ENCODE measurements around the gene VAPB. TPM values are rescaled to one million over a fixed set of nuclear protein-coding genes. Genes with fewer than 3 reads are reported as not detected.
"Not testable (repeated sequence)": the region's sequence is repeated elsewhere in the genome, so short reads cannot be mapped to it uniquely, and the experiment has no call there.

The VAPB gene
- total RNA-seq, 2 donors from 2014 or later, result 45.8 to 55.3 TPM

DNA sequence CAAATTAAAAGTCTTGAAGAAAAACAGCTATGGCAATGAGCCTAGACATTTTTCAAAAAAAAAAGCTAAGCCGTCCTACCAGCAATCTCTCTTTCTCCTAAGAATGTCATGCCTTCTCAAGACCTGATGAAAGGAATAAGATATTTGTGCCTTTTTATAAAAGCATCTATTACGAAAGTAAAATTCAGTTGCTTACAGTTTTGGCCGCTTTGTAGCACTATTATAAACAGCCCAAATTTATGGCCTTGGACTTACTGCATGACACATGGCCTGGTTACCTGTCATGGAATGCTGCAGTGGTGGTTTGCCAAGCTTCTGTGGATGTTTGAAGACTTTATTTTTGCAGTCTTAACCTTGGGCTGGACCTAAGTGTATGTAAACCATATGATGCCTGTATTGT lies 22.2 kb upstream of the VAPB start:
- Mint-ChIP-seq H3K4me3 (no peak overlapping the region), H3K36me3 (ENCODE audit: insufficient read depth in 2 of 2) (peaks cover 0 to 5% of the 10 kb centered on the region in 2 donors)

GRCh38 chr20:58372806-58373205 lies 16.2 kb upstream of the VAPB start:
- Mint-ChIP-seq H3K27ac (no peak overlapping the region), H3K4me3 (no peak overlapping the region), H3K27me3 (ENCODE audit: low read depth) (peaks cover 16% of the 10 kb centered on the region), H3K9me3 (no peaks in the 10 kb centered on the region), H3K36me3 (ENCODE audit: insufficient read depth in 2 of 2) (no peaks in the 10 kb centered on the region), H3K4me1 (ENCODE audit: low read depth) (no peaks in the 10 kb centered on the region)
- no peak for DNase-seq
- no peak for ATAC-seq (replicated peaks in 1 of 2)

More for the DNA sequence above, 22.2 kb upstream of the VAPB start:
- no peak overlapping the region for H3K27ac Mint-ChIP-seq
- H3K9me3 Mint-ChIP-seq, result no peaks in the 10 kb centered on the region
- no peaks in the 10 kb centered on the region for H3K4me1 Mint-ChIP-seq (ENCODE audit: low read depth)
- ATAC-seq (replicated peaks in 1 of 2) (no peak), DNase-seq (no peak)
- no peaks in the 10 kb centered on the region for H3K27me3 Mint-ChIP-seq (ENCODE audit: low read depth)

DNA sequence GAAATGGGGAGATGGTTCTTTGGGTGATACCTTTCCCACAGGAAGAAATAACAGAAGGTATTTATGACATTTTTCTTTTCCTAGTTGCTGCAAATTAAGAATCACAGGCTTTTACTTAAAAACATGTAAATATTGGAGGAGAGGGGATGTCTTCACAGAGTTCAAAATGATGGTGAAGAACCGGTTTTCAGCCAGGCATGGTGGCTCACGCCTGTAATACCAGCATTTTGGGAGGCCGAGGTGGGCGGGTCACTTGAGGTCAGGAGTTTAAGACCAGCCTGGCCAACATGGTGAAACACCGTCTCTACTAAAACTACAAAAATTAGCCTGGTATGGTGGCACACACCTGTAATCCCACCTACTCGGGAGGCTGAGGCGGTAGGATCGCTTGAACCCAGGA lies 15.7 kb upstream of the VAPB start:
- not testable (repeated sequence) for H3K4me3 Mint-ChIP-seq; H3K4me1 Mint-ChIP-seq (ENCODE audit: low read depth); H3K36me3 Mint-ChIP-seq (ENCODE audit: insufficient read depth in 2 of 2); DNase-seq; H3K27ac Mint-ChIP-seq; H3K9me3 Mint-ChIP-seq; ATAC-seq (replicated peaks in 1 of 2)
- peaks cover 21% of the 10 kb centered on the region for H3K27me3 Mint-ChIP-seq (ENCODE audit: low read depth)

DNA sequence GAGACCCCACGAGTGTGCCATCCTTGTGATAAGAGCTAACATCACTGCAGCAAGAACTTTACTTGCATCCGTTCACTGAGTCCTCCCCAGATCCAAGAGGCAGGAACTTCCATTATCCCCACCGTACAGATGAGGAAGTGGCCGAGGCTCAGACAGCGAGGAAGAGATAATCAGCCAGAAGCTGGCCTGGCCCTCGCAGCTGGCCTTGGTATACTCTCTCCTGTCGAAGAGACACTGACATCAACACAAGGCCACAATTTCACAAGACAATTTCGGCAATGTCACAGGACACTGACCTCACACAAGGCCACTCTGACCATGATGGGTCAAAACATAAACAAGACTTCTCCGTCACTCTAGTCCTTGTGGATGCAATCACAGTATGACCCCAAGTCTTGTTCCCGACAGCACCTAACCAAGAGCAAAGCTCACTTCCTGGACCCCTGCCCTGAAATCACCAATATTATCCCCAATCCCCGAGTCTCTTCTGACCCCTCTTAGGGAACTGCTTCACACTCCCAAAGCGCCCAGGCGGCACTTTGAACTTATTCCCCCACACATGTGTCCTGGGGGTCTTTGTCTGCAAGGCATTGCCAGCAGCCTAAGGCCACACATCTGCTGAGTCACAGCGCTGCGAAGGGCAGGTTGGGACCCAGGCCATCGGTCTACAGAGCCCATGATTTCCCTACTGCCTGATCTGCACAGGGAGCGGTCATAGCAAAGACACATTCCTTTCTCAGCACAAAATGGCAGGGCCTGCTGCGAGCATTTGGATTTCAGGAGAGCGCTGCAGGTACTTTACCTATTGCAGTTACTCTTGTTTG lies 14.8 kb upstream of the VAPB start:
- DNase-seq (no peak), ATAC-seq (replicated peaks in 1 of 2) (no peak)
- Mint-ChIP-seq H3K27ac (no peak overlapping the region), H3K4me1 (ENCODE audit: low read depth) (no peaks in the 10 kb centered on the region), H3K4me3 (no peak overlapping the region), H3K27me3 (ENCODE audit: low read depth) (peaks cover 26% of the 10 kb centered on the region), H3K36me3 (ENCODE audit: insufficient read depth in 2 of 2) (no peaks in the 10 kb centered on the region), H3K9me3 (no peaks in the 10 kb centered on the region)

DNA sequence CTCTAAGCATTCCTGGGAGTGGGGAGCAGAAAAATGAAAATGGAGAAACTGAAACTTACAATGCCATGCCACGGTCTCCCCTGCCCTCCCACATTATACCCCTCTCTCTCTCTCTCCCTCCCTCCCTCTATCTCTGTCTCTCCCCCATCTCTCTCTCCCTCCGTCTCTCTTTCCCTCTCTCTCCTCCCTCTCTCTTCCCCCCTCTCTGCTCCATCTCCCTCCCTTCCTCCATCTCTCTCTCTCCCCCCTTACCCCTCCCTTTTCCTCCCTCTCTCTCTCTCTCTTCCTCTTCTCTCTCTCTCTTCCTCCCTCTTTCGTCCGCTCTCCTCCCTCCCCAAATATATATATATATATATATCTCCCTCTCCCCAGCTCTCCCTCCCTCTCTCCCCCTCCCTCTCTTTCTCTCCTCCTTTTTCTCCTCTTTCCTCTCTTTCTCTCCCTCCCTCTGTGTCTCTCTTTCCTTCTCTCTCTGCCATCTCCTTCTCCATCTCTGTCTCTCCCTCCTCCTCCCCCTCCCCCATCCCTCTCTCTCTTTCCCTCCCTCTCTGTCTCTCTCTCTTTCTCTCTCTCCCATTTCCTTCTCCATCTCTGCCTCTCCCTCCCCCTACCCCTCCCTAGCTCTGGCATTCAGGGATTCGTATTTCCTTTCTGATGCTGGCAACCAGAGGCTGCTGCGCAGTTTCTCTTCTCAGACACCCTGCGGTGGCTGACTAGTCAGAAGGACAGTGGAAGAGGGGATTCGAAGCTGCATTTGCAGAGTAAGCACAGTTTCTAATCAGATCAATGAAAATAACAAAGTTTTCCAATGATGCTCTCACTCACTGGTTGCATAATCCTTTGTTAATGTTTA lies 13.9 kb upstream of the VAPB start:
- Mint-ChIP-seq H3K4me3 (no peak overlapping the region), H3K36me3 (ENCODE audit: insufficient read depth in 2 of 2) (no peaks in the 10 kb centered on the region), H3K27me3 (ENCODE audit: low read depth) (peaks cover 34% of the 10 kb centered on the region), H3K4me1 (ENCODE audit: low read depth) (no peaks in the 10 kb centered on the region), H3K9me3 (no peaks in the 10 kb centered on the region), H3K27ac (no peak overlapping the region)
- DNase-seq (no peak), ATAC-seq (replicated peaks in 1 of 2) (no peak)

- H3K27ac Mint-ChIP-seq, result no peak overlapping the region
- DNase-seq (no peak), ATAC-seq (replicated peaks in 1 of 2) (no peak)
- H3K9me3 Mint-ChIP-seq, result peaks cover 0 to 3% of the 10 kb centered on the region in 2 donors
- H3K36me3 Mint-ChIP-seq (ENCODE audit: insufficient read depth in 2 of 2), result peaks cover under 1 to 2% of the 10 kb centered on the region in 2 donors
- no peak overlapping the region for H3K4me3 Mint-ChIP-seq
- peaks cover 38% of the 10 kb centered on the region for H3K27me3 Mint-ChIP-seq (ENCODE audit: low read depth)
- H3K4me1 Mint-ChIP-seq (ENCODE audit: low read depth), result no peaks in the 10 kb centered on the region
Observed at GRCh38 chr20:58375759-58376352, 13.2 kb upstream of the VAPB start.

- H3K36me3 Mint-ChIP-seq (ENCODE audit: insufficient read depth in 2 of 2), result peaks cover 10 to 11% of the 10 kb centered on the region in 2 donors
- no peak overlapping the region for H3K4me3 Mint-ChIP-seq
- no peak overlapping the region for H3K27ac Mint-ChIP-seq
- H3K4me1 Mint-ChIP-seq (ENCODE audit: low read depth), result no peaks in the 10 kb centered on the region
- peaks cover 41% of the 10 kb centered on the region for H3K27me3 Mint-ChIP-seq (ENCODE audit: low read depth)
- ATAC-seq (replicated peaks in 1 of 2), result no peak
- peaks cover 5 to 6% of the 10 kb centered on the region in 2 donors for H3K9me3 Mint-ChIP-seq
- DNase-seq, result no peak
Observed at GRCh38 chr20:58377017-58377416, 12.0 kb upstream of the VAPB start.

DNA sequence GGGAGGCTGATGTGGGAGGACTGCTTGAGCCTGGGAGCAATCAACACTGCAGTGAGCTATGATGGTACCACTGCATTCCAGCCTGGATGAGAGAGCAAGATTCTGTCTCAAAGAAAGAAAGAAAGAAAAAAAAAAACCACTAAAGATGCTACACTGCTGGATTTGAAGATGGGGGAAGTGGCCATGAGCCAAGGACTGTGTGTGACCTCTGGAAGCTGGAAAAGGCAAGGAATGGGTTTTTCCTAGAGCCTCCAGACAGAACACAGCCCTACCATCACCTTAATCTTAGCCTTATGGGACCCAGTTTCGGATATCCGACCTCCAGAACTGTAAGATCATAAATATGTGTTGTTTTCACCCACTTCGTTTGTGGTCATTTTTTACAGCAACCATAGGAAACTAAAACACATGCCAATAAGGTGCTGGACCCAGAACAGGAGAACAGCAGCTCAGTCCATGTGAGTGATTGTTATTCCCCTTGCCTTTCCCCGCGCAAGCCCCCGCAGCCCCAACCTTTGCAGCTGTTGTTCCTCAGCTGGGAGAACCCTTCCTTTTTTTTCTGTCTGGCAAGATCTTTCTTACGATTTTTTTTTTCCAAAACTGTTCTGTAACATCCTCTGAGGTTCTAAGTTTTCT lies 11.1 kb upstream of the VAPB start:
- Mint-ChIP-seq H3K36me3 (ENCODE audit: insufficient read depth in 2 of 2) (peaks cover 11 to 14% of the 10 kb centered on the region in 2 donors), H3K27me3 (ENCODE audit: low read depth) (peaks cover 41% of the 10 kb centered on the region), H3K27ac (no peak overlapping the region), H3K4me1 (ENCODE audit: low read depth) (no peaks in the 10 kb centered on the region), H3K9me3 (peaks cover 5 to 7% of the 10 kb centered on the region in 2 donors), H3K4me3 (no peak overlapping the region)
- ATAC-seq (replicated peaks in 1 of 2), result no peak
- no peak for DNase-seq

DNA sequence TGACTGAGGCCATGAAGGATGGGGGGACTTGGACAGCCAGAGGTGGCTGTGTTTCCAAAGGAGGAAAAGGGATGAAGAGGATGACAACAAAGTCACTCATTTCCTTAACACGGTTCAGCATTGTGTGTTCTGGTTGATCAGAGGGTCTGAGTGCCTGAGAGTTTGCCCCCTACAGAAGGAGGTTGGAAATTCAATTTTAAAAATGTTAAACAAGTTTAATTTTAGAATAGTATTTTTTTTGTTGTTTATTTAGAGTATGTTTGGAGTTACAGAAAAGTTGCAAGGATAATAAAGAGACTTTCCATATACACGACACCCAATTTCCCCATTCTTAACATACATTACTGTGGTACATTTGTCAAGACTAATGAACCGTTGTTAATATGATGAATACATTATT lies 10.3 kb upstream of the VAPB start:
- H3K27ac Mint-ChIP-seq, result no peak overlapping the region
- no peaks in the 10 kb centered on the region for H3K4me1 Mint-ChIP-seq (ENCODE audit: low read depth)
- DNase-seq (no peak), ATAC-seq (replicated peaks in 1 of 2) (no peak)
- H3K4me3 Mint-ChIP-seq, result no peak overlapping the region
- peaks cover 5 to 7% of the 10 kb centered on the region in 2 donors for H3K9me3 Mint-ChIP-seq
- H3K36me3 Mint-ChIP-seq (ENCODE audit: insufficient read depth in 2 of 2), result peaks cover 11 to 15% of the 10 kb centered on the region in 2 donors
- peaks cover 41% of the 10 kb centered on the region for H3K27me3 Mint-ChIP-seq (ENCODE audit: low read depth)

- DNase-seq (no peak), ATAC-seq (replicated peaks in 1 of 2) (no peak)
- Mint-ChIP-seq H3K27ac (no peak overlapping the region), H3K4me3 (no peak overlapping the region), H3K36me3 (ENCODE audit: insufficient read depth in 2 of 2) (peaks cover 11 to 15% of the 10 kb centered on the region in 2 donors), H3K9me3 (peaks cover 5 to 7% of the 10 kb centered on the region in 2 donors), H3K4me1 (ENCODE audit: low read depth) (no peaks in the 10 kb centered on the region), H3K27me3 (ENCODE audit: low read depth) (peaks cover 35% of the 10 kb centered on the region)
Observed at GRCh38 chr20:58381627-58382026, 7.4 kb upstream of the VAPB start.

GRCh38 chr20:58382096-58382495 lies 6.9 kb upstream of the VAPB start:
- no peak overlapping the region for H3K4me3 Mint-ChIP-seq
- peaks cover 5 to 7% of the 10 kb centered on the region in 2 donors for H3K9me3 Mint-ChIP-seq
- no peak for DNase-seq

DNA sequence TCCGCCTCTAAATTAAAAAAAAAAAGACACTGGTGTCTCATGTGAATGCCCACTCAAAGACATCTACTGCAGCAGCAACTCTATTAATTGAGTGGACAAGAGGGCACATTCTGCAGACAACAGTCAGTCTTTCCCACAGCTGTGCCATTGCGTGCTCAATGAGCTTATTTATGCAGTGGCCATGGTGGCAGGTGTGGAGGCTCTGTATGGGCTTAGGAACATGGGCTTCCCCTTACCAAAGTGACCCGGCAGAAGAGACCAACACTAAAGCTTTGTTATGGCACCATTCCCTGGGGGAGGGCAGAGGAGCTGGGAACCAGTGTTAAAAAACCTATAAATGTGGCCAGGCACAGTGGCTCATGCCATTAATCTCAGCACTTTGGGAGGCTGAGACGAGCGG lies 4.2 kb upstream of the VAPB start:
- peaks cover 5 to 7% of the 10 kb centered on the region in 2 donors for H3K9me3 Mint-ChIP-seq
- H3K4me3 Mint-ChIP-seq, result no peak overlapping the region
- DNase-seq (no peak), ATAC-seq (replicated peaks in 1 of 2) (no peak)
- peaks cover 16 to 17% of the 10 kb centered on the region in 2 donors for H3K36me3 Mint-ChIP-seq (ENCODE audit: insufficient read depth in 2 of 2)
- H3K27ac Mint-ChIP-seq, result no peak overlapping the region
- H3K27me3 Mint-ChIP-seq (ENCODE audit: low read depth), result peaks cover 10% of the 10 kb centered on the region
- H3K4me1 Mint-ChIP-seq (ENCODE audit: low read depth), result peaks cover 6% of the 10 kb centered on the region

More at GRCh38 chr20:58382096-58382495, 6.9 kb upstream of the VAPB start:
- Mint-ChIP-seq H3K27ac (no peak overlapping the region), H3K27me3 (ENCODE audit: low read depth) (peaks cover 32% of the 10 kb centered on the region), H3K4me1 (ENCODE audit: low read depth) (no peaks in the 10 kb centered on the region), H3K36me3 (ENCODE audit: insufficient read depth in 2 of 2) (peaks cover 13 to 15% of the 10 kb centered on the region in 2 donors)
- no peak for ATAC-seq (replicated peaks in 1 of 2)
